Measurements from ENCODE around the gene EDN3. TPM values are rescaled to one million over a fixed set of nuclear protein-coding genes. Genes with fewer than 3 reads are reported as not detected.

The EDN3 gene, protein sequence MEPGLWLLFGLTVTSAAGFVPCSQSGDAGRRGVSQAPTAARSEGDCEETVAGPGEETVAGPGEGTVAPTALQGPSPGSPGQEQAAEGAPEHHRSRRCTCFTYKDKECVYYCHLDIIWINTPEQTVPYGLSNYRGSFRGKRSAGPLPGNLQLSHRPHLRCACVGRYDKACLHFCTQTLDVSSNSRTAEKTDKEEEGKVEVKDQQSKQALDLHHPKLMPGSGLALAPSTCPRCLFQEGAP
- total RNA-seq = not detected in 2 replicates

DNA sequence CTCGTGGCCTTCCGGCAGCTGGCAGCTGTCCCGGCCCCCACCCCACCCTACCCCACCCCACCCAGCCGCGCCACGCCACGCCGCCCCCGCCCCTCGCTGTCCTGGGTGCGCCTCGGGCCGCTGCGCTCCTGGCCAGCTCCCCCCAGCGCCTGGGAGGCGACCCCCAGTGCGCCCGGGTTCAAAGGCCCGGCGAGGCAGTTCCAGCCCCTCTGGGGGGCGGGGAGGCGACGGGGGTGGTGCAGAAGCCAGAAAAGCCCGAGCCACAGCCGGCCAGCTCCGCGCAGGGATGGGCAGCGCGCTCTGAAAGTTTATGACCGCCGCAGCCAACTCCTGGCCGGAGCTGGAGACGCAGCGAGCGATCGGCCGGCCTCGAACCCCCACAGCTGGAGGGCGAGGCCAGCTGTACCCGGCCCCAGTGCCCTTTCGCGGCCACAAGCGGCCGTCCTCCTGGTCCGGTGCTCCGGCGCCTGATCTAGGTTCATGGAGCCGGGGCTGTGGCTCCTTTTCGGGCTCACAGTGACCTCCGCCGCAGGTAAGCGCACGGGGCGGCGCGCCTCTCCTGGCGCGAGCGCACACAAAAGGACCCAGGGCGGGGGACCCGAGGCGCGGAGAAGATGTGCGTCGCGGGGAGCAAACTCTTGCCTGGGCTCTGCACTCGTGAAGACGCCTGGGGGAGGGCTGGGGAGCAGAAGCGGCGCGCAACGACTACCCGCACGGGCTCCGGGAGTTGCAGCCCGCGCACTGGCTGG, at the start of gene EDN3:
Gene EDN3 (plus strand): TSS at position 279 of the 749 bp plus-strand sequence. CDS start 202 bp downstream, at position 481.

Other genes starting within 250 kb of the EDN3 start
- gene ZNF831, start 136.8 kb upstream of the EDN3 start, total RNA-seq = not detected in 2 replicates